Nephron (organoid): ENCODE data around the gene RHOH.

Source experiments
- H3K27ac Mint-ChIP-seq, 3 experiments: 2 replicates each; pipeline ENCODE4 v1.8.0; 2020; ENCODE audit warnings: mixed read lengths in 3 of 3, mild to moderate bottlenecking in 2 of 3, moderate library complexity in 1 of 3
- H3K27me3 Mint-ChIP-seq: 2 replicates; pipeline ENCODE4 v1.8.0; 2021; ENCODE audit warnings: low read depth, mild to moderate bottlenecking, moderate library complexity, mixed read lengths
- H3K36me3 Mint-ChIP-seq: 2 replicates; pipeline ENCODE4 v1.8.0; 2020; ENCODE audit warnings: low read depth, mixed read lengths
- H3K4me1 Mint-ChIP-seq: 2 replicates; pipeline ENCODE4 v1.8.0; 2020; ENCODE audit warnings: mixed read lengths
- H3K4me3 Mint-ChIP-seq, 3 experiments: 2 replicates each; pipeline ENCODE4 v1.8.0; 2020; ENCODE audit warnings: mild to moderate bottlenecking in 3 of 3, mixed read lengths in 3 of 3, moderate library complexity in 2 of 3
- H3K9me3 Mint-ChIP-seq: 2 replicates; pipeline ENCODE4 v1.8.0; 2020; ENCODE audit warnings: mixed read lengths
- CTCF ChIP-seq, 3 experiments: fragments of 200-600 bp; sonication (generic); IDR thresholded peaks; one replicate each; pipeline ENCODE4 v1.5.0; 2021; ENCODE audit warnings: antibody characterized with exemption in 3 of 3; ENCODE audit not compliant: unreplicated experiment in 3 of 3

Gene RHOH

GRCh38 chr4:40262861-40263260 is 66.0 kb downstream of the RHOH start:
- no peak for TF ChIP-seq CTCF (IDR thresholded peaks at IDR 0.05; ENCODE audit: unreplicated experiment in 3 of 3)
- no peak overlapping the region for H3K27ac Mint-ChIP-seq
- H3K36me3 Mint-ChIP-seq, result no peaks in the 10 kb centered on the region
- H3K4me3 Mint-ChIP-seq, result no peak overlapping the region
- peaks cover 9% of the 10 kb centered on the region for H3K27me3 Mint-ChIP-seq
- peaks cover 14% of the 10 kb centered on the region for H3K4me1 Mint-ChIP-seq
- H3K9me3 Mint-ChIP-seq, result no peaks in the 10 kb centered on the region

- Mint-ChIP-seq H3K36me3 (no peaks in the 10 kb centered on the region), H3K9me3 (peaks cover 4% of the 10 kb centered on the region), H3K4me3 (no peak overlapping the region), H3K27ac (peak overlapping the region in 1 of 3 experiments; percentile 56), H3K4me1 (peaks cover 14% of the 10 kb centered on the region), H3K27me3 (peaks cover 4% of the 10 kb centered on the region)
- TF ChIP-seq CTCF (IDR thresholded peaks at IDR 0.05; ENCODE audit: unreplicated experiment in 3 of 3), result no peak
Measured at GRCh38 chr4:40264497-40264896, 67.7 kb downstream of the RHOH start.

- Mint-ChIP-seq H3K4me1 (peaks cover 14% of the 10 kb centered on the region), H3K36me3 (no peaks in the 10 kb centered on the region), H3K27me3 (peaks cover 4% of the 10 kb centered on the region), H3K4me3 (no peak overlapping the region), H3K9me3 (peaks cover 4% of the 10 kb centered on the region), H3K27ac (peak overlapping the region in 2 of 3 experiments; percentile 23 to 51)
- no peak for TF ChIP-seq CTCF (IDR thresholded peaks at IDR 0.05; ENCODE audit: unreplicated experiment in 3 of 3)
Measured at GRCh38 chr4:40264995-40265909, 68.4 kb downstream of the RHOH start.

- no peak overlapping the region for H3K27ac Mint-ChIP-seq
- no peak overlapping the region for H3K4me3 Mint-ChIP-seq
- H3K36me3 Mint-ChIP-seq, result no peaks in the 10 kb centered on the region
- peaks cover 14% of the 10 kb centered on the region for H3K4me1 Mint-ChIP-seq
- H3K27me3 Mint-ChIP-seq, result peaks cover 4% of the 10 kb centered on the region
- no peak for TF ChIP-seq CTCF (IDR thresholded peaks at IDR 0.05; ENCODE audit: unreplicated experiment in 3 of 3)
- H3K9me3 Mint-ChIP-seq, result peaks cover 4% of the 10 kb centered on the region
Measured at GRCh38 chr4:40265910-40266274, 69.1 kb downstream of the RHOH start.

- Mint-ChIP-seq H3K27ac (no peak overlapping the region), H3K4me3 (no peak overlapping the region), H3K4me1 (peaks cover 14% of the 10 kb centered on the region), H3K27me3 (peaks cover 4% of the 10 kb centered on the region), H3K36me3 (no peaks in the 10 kb centered on the region), H3K9me3 (peaks cover 4% of the 10 kb centered on the region)
- TF ChIP-seq CTCF (IDR thresholded peaks at IDR 0.05; ENCODE audit: unreplicated experiment in 3 of 3), result no peak
Measured at GRCh38 chr4:40269133-40269532, 72.3 kb downstream of the RHOH start.

- Mint-ChIP-seq H3K4me3 (no peak overlapping the region), H3K36me3 (no peaks in the 10 kb centered on the region), H3K27ac (no peak overlapping the region), H3K9me3 (peaks cover 4% of the 10 kb centered on the region), H3K27me3 (peaks cover 5% of the 10 kb centered on the region), H3K4me1 (peaks cover under 1% of the 10 kb centered on the region)
- no peak for TF ChIP-seq CTCF (IDR thresholded peaks at IDR 0.05; ENCODE audit: unreplicated experiment in 3 of 3)
Measured at GRCh38 chr4:40270609-40271008, 73.8 kb downstream of the RHOH start.
